HUES64 (cell line): Measurements from ENCODE around the gene ADGRB3.
"Not testable (repeated sequence)": the region's sequence is repeated elsewhere in the genome, so short reads cannot be mapped to it uniquely, and the experiment has no call there.

Source experiments
- H3K27ac ChIP-seq: 2 replicates; pipeline ENCODE4 v1.7.0; 2013; ENCODE audit warnings: low read depth, low read length, inconsistent platforms
- H3K27me3 ChIP-seq: 2 replicates; pipeline ENCODE4 v1.6.1; 2013; ENCODE audit warnings: mild to moderate bottlenecking, low read length; ENCODE audit not compliant: insufficient read depth
- H3K36me3 ChIP-seq: 2 replicates; pipeline ENCODE4 v1.6.1; 2013; ENCODE audit warnings: mild to moderate bottlenecking, low read length; ENCODE audit not compliant: insufficient read depth
- H3K4me1 ChIP-seq: 2 replicates; pipeline ENCODE4 v1.6.1; 2013; ENCODE audit warnings: mild to moderate bottlenecking, low read length, moderate library complexity; ENCODE audit not compliant: insufficient read depth
- H3K4me3 ChIP-seq: 2 replicates; pipeline ENCODE4 v1.5.1; 2013; ENCODE audit warnings: mild to moderate bottlenecking, low read length, moderate library complexity
- H3K9ac ChIP-seq: 2 replicates; pipeline ENCODE4 v1.6.1; 2013; ENCODE audit warnings: mild to moderate bottlenecking, low read depth, low read length
- H3K9me3 ChIP-seq: 2 replicates; pipeline ENCODE4 v1.6.1; 2013; ENCODE audit warnings: low read depth, low read length; ENCODE audit not compliant: insufficient read depth
- WGBS: fragments of 150-250, 120-280 bp; methylation state at CpG from one replicate; pipeline ENCODE4 v1.1.7; 2013; ENCODE audit warnings: missing lambda C conversion rate; 5-methylcytosine and 5-hydroxymethylcytosine counted together

ADGRB3 gene

GRCh38 chr6:69121461-69122406 lies 486.7 kb downstream of the ADGRB3 start:
- H3K9me3 ChIP-seq, H3K4me3 ChIP-seq, H3K4me1 ChIP-seq, H3K36me3 ChIP-seq, H3K27me3 ChIP-seq, H3K27ac ChIP-seq, H3K9ac ChIP-seq: not testable (repeated sequence)
- WGBS: 92% methylated on average over 51 of the region's 51 CpGs

DNA sequence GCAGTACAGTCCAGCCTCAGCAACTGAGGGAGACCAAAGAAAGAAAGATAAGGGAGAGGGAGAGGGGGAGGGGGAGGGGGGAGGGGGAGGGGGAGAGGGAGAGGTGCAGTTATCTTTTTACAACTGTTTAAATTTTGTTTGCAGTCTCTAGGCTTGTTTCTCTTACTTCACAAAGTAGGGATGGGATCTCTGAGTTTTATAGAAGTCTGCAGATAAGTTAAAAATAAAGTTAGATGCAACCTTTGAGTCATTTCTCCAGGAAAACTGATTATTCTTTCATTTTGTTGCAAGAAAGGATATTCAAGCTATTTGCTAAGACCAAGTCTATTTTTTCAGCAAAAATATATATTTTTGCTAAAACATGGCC lies 487.3 kb downstream of the ADGRB3 start:
- no peak overlapping the region for H3K27ac ChIP-seq
- H3K9me3 ChIP-seq: peaks cover 4% of the 10 kb centered on the region
- H3K36me3 ChIP-seq: no peaks in the 10 kb centered on the region
- no peak overlapping the region for H3K9ac ChIP-seq
- H3K4me3 ChIP-seq: no peak overlapping the region
- no peaks in the 10 kb centered on the region for H3K4me1 ChIP-seq
- H3K27me3 ChIP-seq: no peaks in the 10 kb centered on the region

- WGBS: no CpG with 5 or more reads among the region's 2 CpGs
- Histone ChIP-seq H3K36me3 (no peaks in the 10 kb centered on the region), H3K4me1 (no peaks in the 10 kb centered on the region)
Measured at GRCh38 chr6:69128411-69128810, 493.3 kb downstream of the ADGRB3 start.

DNA sequence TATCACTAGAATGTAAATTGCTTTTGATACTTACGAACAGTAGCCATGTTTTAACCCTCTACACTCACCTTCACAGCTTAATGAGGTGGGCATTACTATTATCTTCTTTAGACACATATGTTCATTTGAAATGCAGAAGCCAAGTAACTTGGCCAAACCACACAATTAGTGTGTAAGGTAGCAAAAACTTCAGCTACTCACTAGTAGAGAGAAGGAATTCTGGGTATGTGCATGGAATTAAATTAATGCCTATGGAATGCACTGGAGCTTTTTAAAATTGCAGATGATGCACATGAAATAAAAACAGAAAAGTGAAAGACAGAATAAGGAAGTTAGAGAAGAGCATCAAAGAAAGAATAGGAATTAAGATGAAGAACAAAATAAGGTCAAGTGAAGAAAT lies 494.0 kb downstream of the ADGRB3 start:
- H3K4me3 ChIP-seq: no peak overlapping the region
- no peak overlapping the region for H3K9ac ChIP-seq
- H3K27ac ChIP-seq: no peak overlapping the region
- H3K4me1 ChIP-seq: no peaks in the 10 kb centered on the region
- 100% methylated on average over 1 of the region's 1 CpG for WGBS
- no peaks in the 10 kb centered on the region for H3K36me3 ChIP-seq
- no peaks in the 10 kb centered on the region for H3K9me3 ChIP-seq
- H3K27me3 ChIP-seq: no peaks in the 10 kb centered on the region

More at GRCh38 chr6:69128411-69128810, 493.3 kb downstream of the ADGRB3 start:
- no peak overlapping the region for H3K4me3 ChIP-seq
- H3K9ac ChIP-seq: no peak overlapping the region
- H3K27ac ChIP-seq: no peak overlapping the region
- no peaks in the 10 kb centered on the region for H3K27me3 ChIP-seq
- no peaks in the 10 kb centered on the region for H3K9me3 ChIP-seq

GRCh38 chr6:69135927-69136326 lies 500.8 kb downstream of the ADGRB3 start:
- no peaks in the 10 kb centered on the region for H3K36me3 ChIP-seq
- H3K9me3 ChIP-seq: no peaks in the 10 kb centered on the region
- no peak overlapping the region for H3K9ac ChIP-seq
- H3K4me1 ChIP-seq: no peaks in the 10 kb centered on the region; the same call in 1 of the 2 replicates
- H3K4me3 ChIP-seq: no peak overlapping the region
- no peak overlapping the region for H3K27ac ChIP-seq
- no peaks in the 10 kb centered on the region for H3K27me3 ChIP-seq
- 73% methylated on average over 1 of the region's 1 CpG for WGBS

- Histone ChIP-seq H3K36me3 (no peaks in the 10 kb centered on the region), H3K27ac (no peak overlapping the region), H3K9me3 (no peaks in the 10 kb centered on the region), H3K4me1 (no peaks in the 10 kb centered on the region; the same call in 1 of the 2 replicates), H3K4me3 (no peak overlapping the region), H3K27me3 (no peaks in the 10 kb centered on the region), H3K9ac (no peak overlapping the region)
Measured at GRCh38 chr6:69138148-69138547, 503.1 kb downstream of the ADGRB3 start.

DNA sequence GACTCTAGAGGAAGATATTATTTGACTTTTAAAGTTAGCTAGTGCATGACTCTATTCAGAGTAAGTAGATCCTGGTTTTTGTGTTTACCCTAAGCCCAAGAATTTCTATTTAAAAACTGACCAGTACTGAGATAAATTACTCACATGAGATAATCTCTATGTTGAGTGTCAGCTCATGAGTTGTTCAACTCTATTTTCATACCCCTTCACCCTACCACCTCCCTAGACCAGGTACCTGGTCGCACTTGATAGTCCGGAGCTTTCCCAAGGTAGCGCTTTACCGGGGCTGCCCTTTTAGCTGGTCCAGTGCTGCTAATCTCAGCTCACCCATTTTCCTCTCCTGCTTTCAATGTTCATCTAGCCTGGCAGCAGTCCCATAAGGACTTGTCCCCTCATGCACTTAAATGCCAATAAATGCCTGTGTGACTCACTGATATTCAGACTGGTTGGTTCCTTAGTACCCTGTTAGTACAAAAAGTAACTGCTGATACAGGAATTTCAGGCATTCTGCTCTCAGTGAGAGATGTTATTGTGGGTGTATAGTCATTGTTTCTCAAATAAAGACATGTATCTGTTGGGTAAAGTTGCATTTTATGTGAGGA lies 503.9 kb downstream of the ADGRB3 start:
- H3K4me3 ChIP-seq: no peak overlapping the region
- no peaks in the 10 kb centered on the region; the same call in 1 of the 2 replicates for H3K4me1 ChIP-seq
- H3K9ac ChIP-seq: no peak overlapping the region
- H3K36me3 ChIP-seq: no peaks in the 10 kb centered on the region
- 94% methylated on average over 4 of the region's 4 CpGs for WGBS
- H3K9me3 ChIP-seq: no peaks in the 10 kb centered on the region
- no peak overlapping the region for H3K27ac ChIP-seq
- no peaks in the 10 kb centered on the region for H3K27me3 ChIP-seq

- H3K9ac ChIP-seq: no peak overlapping the region
- H3K27me3 ChIP-seq: no peaks in the 10 kb centered on the region
- no peaks in the 10 kb centered on the region for H3K36me3 ChIP-seq
- H3K9me3 ChIP-seq: peaks cover 15% of the 10 kb centered on the region
- no peak overlapping the region for H3K4me3 ChIP-seq
- WGBS: 84% methylated on average over 6 of the region's 6 CpGs
- H3K4me1 ChIP-seq: no peaks in the 10 kb centered on the region
- no peak overlapping the region for H3K27ac ChIP-seq
Measured at GRCh38 chr6:69145062-69145461, 510.0 kb downstream of the ADGRB3 start.

- H3K9me3 ChIP-seq: peaks cover 15% of the 10 kb centered on the region
- no peak overlapping the region for H3K4me3 ChIP-seq
- H3K9ac ChIP-seq: no peak overlapping the region
- H3K36me3 ChIP-seq: no peaks in the 10 kb centered on the region
- H3K27me3 ChIP-seq: no peaks in the 10 kb centered on the region
- WGBS: 94% methylated on average over 1 of the region's 1 CpG
- no peaks in the 10 kb centered on the region for H3K4me1 ChIP-seq
- no peak overlapping the region for H3K27ac ChIP-seq
Measured at GRCh38 chr6:69146385-69146784, 511.3 kb downstream of the ADGRB3 start.

- Histone ChIP-seq H3K27me3 (no peaks in the 10 kb centered on the region), H3K4me3 (no peak overlapping the region), H3K27ac (no peak overlapping the region), H3K4me1 (no peaks in the 10 kb centered on the region), H3K9ac (no peak overlapping the region), H3K36me3 (no peaks in the 10 kb centered on the region), H3K9me3 (no peaks in the 10 kb centered on the region)
- no CpG with 5 or more reads among the region's 1 CpG for WGBS
Measured at GRCh38 chr6:69155467-69155866, 520.4 kb downstream of the ADGRB3 start.

- H3K27me3 ChIP-seq: no peaks in the 10 kb centered on the region
Measured at GRCh38 chr6:69162811-69163210, 527.7 kb downstream of the ADGRB3 start.

More at GRCh38 chr6:69162811-69163210, 527.7 kb downstream of the ADGRB3 start:
- Histone ChIP-seq H3K4me3 (no peak overlapping the region), H3K27ac (no peak overlapping the region), H3K36me3 (no peaks in the 10 kb centered on the region), H3K9ac (no peak overlapping the region), H3K4me1 (peaks cover 15% of the 10 kb centered on the region), H3K9me3 (no peaks in the 10 kb centered on the region)
- WGBS: 65% methylated on average over 1 of the region's 1 CpG
